GM19099 (cell line): Measurements from ENCODE around the gene PBX2.

Source experiments
- POLR2A ChIP-seq: IDR thresholded peaks from 3 replicates; pipeline ENCODE4 v1.6.1; 2011; ENCODE audit warnings: low read depth; ENCODE audit not compliant: insufficient read length; ENCODE audit errors: extremely low read depth

The PBX2 gene

DNA sequence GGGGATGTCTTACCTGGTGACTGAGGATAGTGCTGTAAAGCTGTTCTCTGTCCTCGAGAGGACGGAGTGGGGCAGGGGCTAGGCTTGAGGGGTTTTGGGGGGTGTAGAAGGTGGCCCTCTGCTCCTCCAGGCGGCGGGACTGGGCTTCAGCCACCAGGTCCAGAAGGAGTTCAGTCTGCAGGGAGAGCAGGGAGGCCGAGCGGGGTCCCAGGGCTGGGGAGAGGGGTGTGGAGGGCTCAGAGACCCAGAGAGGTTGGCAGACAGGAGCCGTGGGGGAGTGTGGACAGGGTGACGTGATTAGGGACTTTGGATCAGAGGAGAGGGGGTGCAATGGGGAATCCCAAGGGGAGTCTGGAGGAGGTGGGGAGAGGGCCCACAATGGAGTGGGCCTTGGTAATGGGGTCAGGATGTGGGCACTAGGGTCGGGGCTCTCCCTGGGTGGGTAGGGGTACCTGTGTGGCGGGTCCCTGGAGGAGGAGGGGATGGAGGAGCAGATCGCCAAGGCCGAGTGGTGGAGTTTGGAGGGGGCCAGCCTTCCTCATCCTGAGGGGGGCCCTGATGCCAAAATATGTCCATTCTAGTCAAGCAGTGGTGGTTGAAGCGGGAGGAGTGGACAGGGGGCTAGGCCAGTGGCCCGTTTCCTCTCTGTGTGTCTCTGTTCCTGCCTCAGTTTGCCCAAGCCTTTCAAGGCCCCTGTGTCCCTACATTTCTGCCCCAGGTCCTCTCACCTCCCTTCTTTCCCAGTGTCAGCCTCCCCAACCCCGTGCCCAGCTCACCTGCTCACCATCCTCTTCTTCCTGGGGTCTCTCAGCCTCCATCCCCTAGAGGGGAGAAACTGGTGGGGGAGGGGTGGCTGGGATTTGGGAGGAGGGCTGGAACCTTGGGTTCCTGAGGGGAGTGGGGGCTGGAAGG lies 1.9 kb upstream of the PBX2 start:
- peak; percentile 39 for TF ChIP-seq POLR2A

DNA sequence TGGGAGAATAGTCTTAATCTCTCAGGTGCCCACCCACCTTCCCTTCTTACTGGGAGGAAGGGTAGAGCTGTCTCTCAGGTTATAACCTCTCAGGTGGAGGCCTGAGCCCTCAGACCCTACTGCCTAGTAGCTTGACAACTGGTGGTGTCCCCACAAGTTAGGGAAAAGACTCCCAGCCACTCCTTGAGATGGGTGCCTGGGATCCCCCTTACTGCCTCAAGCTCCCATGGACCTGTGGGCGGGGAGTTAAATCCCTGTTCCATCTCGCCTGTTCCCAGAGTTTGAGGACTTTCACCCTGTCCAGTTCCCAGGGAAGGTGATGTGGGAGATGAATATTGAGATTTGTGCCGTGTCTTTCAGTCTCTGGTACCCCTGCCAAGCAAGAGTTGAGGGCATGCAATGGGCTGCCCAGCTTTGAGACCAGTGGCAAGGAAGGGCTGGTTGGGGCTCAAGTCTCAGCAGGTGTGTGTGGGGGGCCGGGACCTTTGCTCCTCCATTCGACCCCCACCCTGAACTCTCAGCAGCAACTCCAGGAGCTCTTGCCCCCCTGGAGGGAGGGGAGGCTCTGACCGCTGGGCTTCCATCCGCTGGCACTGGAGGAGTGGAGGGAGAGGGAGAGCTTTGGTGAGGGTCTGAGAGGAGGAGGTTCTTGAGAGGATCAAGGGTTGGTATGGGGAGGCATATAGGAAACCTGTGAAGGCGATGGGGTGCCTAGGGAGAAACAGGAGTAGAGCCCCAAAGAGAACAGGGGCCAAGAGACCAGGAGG lies 1.1 kb upstream of the PBX2 start:
- TF ChIP-seq POLR2A, result peak; percentile 23

DNA sequence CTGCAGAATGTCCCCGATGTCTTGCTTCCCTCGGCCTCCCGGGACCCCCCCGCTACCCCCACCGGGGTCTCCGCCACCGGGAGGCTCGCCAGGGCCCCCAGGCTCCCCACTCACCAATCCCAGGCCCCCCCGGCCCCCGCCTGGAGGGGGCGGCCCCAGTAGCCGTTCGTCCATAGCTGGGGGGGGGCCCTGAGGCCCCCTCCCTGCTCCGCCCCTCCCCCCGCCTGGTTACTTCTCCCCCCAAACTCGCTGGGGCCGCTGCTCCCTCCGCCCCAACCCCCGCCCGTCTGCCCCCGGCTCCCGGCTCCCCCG lies 304 bp downstream of the PBX2 start:
- no peak for TF ChIP-seq POLR2A

DNA sequence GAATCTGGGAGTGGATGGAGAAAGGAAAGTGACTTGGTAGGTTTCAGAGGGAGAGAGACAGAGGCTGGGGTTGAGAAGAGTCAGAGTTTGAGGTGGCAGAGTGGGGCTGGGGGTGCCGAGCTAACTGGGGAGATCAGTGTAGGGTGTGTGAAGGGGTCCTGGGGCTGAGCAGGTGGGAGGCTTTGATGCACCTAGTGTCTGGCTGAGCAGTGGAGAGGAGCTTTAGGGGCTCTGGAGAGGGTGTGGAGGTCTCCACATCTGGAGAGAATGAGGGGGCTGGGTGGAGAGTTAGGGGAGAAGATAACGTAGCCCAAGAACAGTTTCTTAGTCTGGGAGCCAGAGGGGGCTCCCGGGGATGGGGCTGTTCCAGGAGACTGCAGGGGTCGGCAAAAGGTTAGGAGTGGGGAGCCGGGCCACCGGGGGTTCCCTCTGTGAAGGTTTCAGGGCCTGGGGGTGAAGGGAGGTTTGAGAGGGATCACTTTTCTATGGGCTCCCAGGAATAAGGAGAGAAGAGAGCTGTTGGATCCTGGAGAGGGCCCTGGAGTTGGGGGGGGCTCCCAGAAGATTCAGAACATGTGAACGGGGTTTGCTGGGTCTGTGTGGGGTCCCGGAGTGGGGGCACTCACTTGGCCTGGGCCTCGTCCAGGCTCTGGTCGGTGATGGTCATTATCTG lies 797 bp downstream of the PBX2 start:
- no peak for TF ChIP-seq POLR2A

DNA sequence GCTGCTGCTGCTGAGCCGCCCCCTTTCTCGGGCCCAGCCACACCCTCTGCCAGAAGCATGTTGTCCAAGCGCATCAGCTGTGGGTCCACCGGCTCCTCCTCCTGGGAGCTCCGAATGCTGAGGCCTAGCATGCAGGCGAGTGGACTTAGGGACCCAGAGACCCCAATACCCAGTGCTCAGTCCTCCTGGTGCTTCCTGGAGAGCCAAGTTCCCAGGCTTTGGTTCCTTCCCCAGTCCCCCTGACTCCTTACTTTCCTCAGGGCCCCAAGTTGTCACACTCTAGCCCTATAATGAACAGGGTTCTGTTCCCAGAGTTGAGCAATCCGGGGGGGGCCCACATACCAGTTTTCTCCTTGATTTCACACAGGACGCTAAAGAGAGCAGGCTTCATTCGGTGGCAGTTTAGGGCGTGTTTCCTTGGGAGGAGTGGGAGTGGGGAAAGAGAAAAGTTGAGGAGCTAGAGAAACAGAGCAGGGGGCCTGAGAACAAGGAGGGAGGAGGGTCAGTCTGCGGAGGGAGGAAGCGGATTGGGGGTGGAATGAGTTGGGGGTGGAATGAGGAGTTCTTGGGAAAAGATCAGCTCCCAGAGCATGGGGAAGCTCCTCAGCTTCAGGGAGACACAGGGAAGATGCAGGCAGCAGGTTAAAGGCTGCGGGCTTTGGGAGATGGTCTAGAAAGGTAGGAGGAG lies 1.5 kb downstream of the PBX2 start:
- TF ChIP-seq POLR2A, result no peak

DNA sequence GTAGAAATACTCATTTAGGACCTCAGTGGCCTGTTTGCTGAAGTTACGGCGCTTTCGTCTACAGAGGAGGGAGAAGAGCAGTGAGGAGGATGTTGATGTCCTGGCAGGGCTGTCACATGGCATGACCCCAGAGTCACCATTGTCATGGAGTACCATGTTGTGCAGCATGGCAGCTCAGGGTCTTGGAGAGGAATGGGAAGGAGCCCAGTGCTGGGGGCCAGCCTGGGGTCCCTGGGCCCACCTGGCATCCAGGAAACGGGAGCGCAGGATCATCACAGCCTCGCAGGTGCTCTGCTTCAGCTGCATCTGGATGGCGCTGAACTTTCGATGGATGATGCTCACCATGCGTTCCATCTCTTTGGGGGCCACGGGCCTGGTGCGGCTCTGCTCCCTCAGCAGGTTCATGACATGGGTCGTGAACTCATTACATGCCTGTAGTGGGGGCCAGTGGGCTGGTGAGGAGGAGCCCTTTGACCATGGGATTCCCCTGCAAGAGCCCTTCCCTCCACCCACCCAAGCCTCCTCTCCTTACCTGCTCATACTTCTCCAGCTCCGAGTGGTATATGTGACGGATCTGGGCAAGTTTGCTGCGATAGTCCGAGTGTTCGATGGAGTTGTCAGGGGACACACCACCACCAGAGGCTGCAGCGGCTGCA lies 2.1 kb downstream of the PBX2 start:
- peak; percentile 13 for TF ChIP-seq POLR2A

DNA sequence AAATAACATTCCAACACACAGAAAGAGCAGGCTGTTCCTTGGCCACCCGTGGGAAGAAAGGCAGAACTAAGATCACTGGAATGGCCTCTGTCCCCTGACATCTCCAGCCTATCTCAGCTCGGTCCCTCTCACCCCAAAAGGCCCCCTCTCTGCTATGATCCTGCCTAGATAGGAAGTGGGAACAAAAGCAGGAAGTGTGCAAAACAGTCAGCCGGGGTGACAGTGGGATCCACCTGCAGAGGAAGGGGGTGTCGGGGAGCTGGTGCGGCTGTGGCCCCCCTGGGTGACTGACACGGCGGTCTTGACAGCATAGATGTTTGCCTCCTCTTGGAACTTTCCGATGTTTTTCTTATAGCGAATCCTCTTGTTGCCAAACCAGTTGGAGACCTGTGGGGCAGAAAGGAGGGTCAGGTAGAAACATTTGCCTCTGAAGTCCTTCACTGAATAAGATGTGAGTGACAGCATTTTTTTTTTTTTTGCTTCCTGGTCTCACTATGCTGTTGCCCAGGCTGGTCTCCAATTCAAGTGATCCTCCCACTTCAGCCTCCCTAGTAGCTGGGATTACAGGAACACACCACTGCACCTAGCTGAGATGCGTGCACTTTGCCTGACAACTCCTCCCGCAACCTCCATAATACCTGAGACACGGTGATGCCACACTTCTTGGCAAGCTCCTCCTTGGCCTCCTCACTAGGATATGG lies 2.8 kb downstream of the PBX2 start:
- no peak for TF ChIP-seq POLR2A

DNA sequence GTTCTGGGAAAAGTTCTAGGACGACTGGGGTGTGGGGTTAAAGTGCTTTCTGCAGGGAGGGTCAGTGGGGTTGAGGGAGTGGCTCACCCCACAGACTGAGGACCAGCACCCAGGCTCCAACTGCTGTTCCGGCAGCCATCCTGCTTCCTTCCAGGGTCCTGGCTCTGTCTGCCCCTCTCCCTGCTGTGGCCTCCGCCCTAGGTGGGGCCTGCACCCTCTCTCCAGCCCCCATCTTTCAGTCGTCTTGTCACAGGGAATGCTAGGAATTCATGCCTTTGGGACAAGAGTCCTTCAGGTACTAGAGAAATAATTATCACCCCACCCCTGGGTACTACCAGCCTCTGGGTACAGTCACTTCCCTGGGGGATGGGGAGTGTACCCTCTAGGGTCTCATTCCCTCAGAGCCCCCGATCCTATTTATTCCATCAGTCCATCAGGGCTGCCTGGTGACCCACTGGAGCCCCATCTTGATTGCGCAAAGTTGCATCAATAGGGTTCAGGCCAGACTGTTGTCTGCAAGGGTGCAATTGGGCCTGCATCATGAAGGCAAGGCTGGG lies 5.8 kb downstream of the PBX2 start, which contains the start of gene AGER:
Gene AGER, minus strand, starts transcription at position 170 of the 557 bp plus-strand sequence. Its CDS starts 31 bp downstream, at position 139.
- TF ChIP-seq POLR2A, result peak; percentile 18

DNA sequence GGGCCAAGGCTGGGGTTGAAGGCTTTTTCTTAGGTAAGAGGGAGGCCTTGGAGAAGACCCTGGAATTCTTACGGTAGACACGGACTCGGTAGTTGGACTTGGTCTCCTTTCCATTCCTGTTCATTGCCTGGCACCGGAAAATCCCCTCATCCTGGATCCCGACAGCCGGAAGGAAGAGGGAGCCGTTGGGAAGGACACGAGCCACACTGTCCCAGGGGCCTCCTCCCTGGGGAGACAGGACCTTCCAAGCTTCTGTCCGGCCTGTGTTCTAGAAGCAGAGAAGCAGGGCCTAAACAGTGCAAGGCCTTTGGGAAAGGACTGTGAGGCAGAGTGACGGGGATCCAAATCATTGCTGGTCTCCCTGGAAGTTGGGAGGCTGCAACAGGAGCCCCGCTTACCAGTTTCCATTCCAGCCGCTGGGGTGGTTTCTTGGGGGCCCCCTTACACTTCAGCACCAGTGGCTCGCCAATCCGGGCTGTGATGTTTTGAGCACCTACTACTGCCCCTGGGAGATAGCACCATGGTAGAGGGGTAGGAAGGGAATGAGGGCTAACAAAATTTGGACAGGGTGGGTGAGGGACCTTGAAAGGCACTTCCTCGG lies 6.4 kb downstream of the PBX2 start:
- no peak for TF ChIP-seq POLR2A

DNA sequence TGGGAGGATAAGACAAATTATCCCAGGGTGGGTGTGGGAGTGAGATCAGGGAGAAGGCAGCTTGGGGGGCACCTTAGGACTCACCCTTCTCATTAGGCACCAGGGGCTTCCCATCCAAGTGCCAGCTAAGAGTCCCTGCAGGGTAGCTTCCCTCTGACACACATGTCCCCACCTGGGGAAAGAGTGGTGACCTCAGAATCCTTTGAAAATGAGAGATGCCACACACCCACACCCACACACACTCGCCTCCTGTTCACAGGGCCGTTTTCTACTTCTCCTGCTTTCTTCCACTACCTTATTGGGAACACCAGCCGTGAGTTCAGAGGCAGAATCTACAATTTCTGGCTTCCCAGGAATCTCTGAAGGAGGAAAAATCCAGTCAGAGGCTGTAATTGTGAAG lies 7.0 kb downstream of the PBX2 start:
- no peak for TF ChIP-seq POLR2A

DNA sequence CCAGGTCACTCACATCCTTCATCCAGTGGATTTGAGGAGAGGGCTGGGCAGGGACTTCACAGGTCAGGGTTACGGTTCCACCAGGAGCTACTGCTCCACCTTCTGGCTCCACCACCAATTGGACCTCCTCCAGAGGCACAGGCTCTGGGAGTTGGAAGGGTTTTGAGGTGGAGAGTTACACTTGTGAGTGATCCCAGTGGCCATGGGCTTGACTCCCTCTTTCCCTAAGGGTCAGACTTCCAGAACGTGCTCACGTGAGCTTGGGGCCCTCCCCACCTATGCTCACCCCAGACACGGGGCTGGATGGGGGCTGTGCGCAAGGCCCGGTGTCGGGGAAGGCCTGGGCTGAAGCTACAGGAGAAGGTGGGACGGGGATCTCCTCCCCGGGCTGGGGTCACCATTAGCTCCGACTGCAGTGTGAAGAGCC lies 7.4 kb downstream of the PBX2 start:
- no peak for TF ChIP-seq POLR2A

DNA sequence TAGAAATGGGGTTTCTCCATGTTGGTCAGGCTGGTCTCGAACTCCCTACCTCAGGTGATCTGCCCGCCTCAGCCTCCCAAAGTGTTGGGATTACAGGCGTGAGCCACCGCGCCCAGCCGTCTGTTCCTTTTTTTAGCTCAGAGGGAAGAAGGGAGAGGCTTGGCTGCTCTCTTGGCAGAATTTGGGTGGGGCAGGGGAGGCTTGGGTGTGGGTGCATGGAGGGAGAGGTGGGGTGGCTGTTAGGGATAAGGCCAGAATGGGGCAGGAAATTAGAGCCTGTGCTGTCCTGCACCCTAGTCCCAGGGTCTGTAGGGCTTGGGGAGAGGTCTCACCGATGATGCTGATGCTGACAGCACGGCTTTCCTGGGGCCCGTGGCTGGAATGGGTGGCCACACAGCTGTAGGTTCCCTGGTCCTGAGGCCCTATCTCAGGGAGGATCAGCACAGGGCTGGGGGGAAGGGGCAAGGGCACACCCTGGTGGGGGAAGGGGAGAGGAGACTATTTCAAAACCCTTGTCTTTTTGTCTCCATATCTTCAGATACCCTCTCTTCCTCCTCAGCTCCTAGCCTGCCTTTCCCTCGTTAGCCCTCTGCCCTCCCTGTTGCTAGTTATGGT lies 8.0 kb downstream of the PBX2 start:
- TF ChIP-seq POLR2A, result no peak
